HG03108 (cell line): ENCODE measurements around the gene MAP7D2.

Experiments
- ATAC-seq: cut with Tn5 transposase; IDR thresholded peaks from one replicate; pipeline ENCODE4 v1.9.1; 2021; ENCODE audit warnings: moderate library complexity; ENCODE audit not compliant: unreplicated experiment

Gene MAP7D2

DNA sequence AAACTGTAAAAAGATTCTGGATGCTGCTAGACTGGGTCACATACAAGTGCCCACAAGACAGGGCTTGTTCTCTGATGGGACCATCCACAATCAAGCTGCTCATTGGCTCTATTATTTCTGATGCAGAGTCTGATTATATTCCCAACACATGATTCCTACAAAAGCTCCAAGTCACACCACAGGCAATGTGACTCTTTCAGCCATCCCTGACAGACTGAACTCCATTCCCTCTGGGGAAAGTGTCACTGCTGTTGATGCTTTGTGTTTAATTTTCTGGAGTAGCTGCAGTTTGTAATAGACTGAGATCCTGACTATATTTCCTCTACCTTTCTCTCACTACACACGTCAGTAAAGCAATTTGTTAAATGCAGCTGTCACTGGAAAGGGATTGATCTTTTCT is 70.5 kb downstream of the MAP7D2 start:
- no peak for ATAC-seq

- no peak for ATAC-seq
Measured at GRCh38 chrX:20042221-20042620, 74.5 kb downstream of the MAP7D2 start.

DNA sequence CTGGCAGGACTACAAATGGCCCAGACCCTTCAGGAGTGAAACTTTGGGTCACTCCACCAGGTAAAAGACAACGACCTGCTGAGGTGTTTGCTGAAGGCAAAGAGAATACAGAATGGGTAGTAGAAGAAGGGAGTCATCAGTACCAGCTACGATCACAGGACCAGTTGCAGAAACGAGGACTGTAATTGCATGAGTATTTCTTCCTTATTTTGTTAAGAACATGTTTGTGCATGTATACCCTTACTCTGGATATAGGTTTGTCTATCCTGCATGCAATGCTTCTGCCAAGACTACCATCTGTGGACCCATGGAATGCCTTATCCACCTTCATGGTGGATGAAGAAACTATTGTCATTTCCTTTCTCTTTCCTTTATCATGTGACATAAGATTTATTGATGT is 77.7 kb downstream of the MAP7D2 start:
- no peak for ATAC-seq

DNA sequence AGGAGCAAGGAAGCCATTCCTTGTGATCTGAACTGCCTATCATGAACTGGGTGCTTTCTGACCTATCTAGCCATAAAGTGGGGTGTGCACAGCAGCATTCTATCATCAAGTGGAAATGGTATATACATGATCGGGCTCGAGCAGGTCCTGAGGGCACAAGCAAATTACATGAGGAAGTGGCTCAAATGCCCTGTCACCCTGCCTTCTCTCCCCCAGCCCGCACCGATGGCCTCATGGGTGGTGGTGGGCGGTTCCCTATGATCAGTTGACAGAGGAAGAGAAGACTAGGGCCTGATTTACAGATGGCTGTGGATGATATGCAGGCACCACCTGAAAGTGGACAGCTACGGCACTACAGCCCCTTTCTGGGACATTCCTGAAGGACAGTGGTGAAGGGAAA is 79.5 kb downstream of the MAP7D2 start:
- ATAC-seq: no peak

DNA sequence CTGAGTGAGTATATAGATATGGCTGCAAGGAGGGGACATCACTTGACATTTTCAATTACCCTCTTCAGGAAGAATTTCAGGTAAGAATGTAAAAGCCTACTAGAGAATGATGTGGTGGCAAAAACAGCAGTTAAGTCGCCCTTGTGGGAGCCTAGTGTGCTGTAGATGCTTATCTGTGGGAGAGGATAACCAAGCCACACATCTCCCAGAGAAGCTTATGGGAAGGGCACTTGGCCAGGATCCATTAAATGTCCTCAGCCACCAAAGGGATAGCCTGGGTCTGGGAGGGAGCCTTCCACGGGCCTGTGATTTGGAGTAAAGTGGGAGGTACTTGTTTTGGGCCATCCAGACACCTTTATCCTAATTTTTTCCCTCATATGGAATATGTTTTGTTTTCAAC is 84.5 kb downstream of the MAP7D2 start:
- ATAC-seq: no peak

DNA sequence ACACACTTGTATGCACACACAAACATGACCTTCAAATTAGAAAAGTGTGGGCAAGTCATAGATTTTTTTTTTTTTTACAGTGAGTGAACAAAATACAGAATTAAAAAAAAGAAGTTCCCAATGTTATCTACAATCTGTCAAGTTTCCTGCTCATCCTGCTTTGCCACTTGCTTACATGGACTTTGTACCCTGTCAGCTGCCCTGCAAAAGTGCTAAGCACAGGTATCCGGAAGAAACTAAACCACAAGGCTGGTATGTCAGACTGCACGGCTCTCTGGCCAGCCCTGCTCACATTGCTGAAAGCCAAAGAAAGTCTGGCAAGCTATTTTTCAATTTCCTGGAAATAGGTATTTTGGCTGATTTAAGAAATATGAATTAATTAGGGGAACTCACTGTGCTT is 87.0 kb downstream of the MAP7D2 start:
- peak; percentile 76 for ATAC-seq

DNA sequence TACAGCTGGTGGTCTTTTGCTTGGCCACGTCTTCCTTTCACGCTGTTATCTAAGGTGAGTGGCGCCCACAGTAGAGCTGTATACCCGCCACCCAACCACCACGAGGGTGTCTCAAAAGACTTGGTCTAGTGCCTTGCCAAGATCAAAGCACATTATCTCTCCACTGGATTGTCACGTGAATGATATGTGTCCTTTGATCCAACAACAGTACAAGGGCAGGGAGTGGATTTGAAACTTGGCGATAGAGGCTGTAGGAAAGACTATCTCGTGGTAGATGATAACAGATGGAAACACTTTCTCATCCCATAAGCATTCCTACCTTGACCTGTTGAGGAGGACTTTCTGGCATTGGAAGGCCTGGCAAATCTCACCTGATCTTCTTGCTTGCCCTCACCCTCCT is 88.1 kb downstream of the MAP7D2 start:
- no peak for ATAC-seq

DNA sequence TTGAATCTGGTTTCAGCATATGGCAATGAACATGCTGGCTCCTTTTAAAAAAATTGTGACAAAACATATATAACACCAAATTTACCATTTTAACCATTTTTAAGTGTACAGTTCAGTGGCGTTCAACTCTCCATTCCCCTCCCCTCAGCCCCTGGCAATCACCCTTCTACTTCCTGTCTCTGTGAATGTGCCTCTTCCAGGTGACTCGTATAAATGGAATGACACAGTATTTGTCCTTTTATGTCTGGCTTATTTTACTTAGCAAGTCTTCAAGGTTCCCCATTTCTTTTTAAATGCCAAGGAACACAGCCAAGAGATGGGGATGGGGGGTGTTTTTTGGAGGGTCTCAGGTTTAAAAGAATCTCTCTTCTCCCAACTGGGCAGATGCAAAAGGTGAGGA is 90.4 kb downstream of the MAP7D2 start:
- ATAC-seq: no peak

- ATAC-seq: no peak
Measured at GRCh38 chrX:20019672-20020365, 96.9 kb downstream of the MAP7D2 start.

DNA sequence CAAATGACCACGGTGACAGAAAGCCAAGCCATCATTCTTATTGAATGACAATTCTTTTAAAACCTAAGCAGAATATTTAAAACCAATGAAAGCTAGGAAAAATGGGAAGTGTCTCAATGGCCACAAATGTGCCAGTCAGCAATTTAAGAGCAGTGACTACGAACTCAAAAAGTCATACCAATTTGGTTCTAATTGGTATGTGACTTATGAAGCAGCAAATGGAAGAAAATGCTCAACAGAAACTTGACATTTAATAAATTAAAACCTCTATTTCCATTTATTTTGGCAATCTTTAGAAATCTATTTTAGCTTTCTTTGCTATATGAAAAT is 100.1 kb downstream of the MAP7D2 start:
- ATAC-seq: no peak

- no peak for ATAC-seq
Measured at GRCh38 chrX:20015945-20016615, 100.6 kb downstream of the MAP7D2 start.

DNA sequence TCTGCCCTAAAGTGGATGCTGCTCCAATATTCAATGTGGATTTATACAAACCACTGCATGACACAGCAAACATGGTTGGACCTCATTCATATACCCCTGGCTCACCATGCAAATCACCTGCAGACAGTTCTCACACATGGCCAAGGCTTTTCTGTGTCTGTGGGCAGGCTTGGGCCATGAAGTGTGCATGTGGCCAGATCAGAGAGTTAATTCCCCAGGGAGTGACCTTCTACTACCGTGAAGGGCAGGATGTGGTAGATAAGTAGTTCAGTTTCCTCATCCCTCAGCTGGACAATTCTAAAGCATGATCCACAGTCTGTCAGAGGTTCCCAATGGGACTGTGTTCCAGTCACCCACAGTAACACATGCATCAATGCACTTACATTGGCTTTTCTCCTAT is 101.3 kb downstream of the MAP7D2 start:
- ATAC-seq: no peak

DNA sequence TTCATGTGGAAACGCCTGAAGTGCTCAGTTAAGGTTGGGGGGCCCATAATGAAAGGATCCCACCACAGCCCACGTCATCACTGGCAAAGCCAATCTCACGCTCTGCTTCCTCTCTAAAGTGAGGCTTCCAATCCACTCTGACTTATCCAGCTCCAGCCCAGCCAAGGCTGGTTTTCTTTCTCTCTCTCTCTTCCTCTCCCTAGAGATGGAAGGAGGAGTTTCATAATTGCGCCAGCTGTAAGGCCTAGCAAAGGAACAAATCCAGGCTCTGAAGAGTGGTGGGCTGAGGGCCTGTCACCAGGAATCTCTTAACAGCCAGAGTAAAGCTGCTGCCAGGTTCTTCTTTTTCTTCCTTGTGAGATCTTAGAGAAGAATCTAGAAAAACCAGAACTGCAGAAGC is 105.1 kb downstream of the MAP7D2 start:
- no peak for ATAC-seq

DNA sequence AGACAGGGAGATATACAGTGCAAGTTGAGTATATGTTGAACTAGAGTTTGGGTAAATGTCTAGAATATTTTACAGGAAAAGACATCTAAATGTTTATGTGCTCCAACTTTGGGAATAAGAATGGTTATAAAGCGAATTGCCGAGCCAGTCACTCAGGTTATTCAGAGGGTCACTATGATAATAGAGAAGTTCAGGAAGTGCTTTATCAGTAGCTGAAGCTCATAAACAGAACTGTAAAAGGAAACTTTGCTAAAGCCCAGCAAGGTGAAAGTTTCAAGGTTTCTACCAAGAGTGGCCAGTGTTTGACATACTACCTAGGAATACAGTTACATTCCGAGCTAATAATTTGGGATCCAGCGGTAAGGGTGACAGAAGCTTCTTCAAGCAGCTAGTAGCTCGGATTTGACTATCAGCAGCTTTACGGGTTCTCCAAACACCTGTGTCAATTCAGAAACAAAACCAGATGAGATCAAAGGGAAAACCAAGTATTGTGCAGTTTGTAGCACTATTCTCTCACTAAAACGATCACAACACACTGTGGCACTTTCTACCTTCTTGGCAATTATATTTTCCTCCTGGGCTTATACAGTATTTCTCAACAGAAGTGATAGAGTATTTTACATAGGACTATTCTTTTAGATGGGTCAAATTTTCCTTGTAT is 108.6 kb downstream of the MAP7D2 start:
- ATAC-seq: no peak

GRCh38 chrX:20005883-20006282 is 110.8 kb downstream of the MAP7D2 start:
- no peak for ATAC-seq

DNA sequence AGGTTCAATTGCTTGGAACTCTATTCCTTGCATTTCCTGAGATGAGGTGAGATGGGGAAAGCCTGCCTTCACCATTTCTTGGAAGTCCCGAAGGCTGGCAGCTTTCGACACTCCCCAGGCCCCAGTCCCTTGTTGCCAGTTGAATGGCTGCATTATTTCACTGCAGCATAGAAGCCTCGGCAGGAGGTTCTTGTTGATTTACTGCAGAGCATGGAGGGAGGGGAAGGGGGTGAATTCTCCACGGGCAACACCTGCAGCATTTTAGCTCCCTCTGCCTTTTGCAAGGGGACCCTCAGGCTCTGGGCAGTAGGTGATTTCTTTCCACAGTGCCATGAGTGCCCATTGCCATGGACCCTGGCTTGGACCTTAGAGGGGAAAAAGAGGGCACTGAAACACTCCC is 115.1 kb downstream of the MAP7D2 start:
- ATAC-seq: no peak

- no peak for ATAC-seq
Measured at GRCh38 chrX:19991350-19991718, 125.4 kb downstream of the MAP7D2 start.

DNA sequence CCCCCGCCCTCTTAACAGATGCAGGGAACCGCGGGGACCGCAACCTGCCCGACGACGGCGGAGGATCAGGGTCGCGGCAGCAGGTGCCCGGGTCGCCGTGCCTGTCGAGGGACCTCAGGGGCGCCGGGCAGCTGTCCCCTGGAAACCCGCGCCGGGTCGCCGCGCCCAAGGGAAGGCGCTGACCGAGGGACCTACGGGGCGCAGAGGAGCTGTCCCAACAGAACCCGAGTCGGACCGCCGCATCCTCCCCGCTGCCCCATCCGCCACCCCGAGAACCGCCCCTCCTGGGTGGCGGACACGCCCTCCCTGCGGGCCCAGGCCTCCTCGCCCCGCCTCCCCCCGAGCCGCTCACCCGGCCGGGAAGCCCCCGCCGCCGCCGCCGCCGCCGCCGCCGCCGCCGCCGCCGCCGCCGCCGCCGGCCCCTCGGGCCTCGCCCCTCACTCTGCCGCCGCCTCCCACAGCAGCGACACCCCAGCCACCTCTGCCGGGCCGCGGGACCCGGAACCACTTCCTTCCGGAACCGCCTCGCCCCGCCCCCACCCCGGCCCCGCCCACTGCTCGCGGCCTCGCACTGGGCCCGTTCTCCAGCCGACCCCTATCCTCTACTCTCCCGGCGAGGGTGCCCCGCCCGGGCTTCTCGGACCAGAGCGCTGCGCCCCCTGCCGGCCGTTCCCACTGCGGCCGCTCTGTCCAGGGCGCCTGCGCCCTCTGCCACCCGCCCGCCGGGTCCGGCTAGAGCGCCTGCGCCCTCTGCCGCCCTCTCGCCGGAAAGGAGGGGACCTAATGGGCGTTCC is 126.0 kb downstream of the MAP7D2 start, which contains the start of gene BCLAF3:
TSS of gene BCLAF3 (minus strand) at position 506 of the 794 bp plus-strand sequence. CDS start 20,797 bp downstream, outside the sequence.
- peak; percentile 93 for ATAC-seq

GRCh38 chrX:19990151-19990555 is 126.6 kb downstream of the MAP7D2 start:
- peak; percentile 15 for ATAC-seq

- no peak for ATAC-seq
Measured at GRCh38 chrX:19987856-19988255, 128.9 kb downstream of the MAP7D2 start.

DNA sequence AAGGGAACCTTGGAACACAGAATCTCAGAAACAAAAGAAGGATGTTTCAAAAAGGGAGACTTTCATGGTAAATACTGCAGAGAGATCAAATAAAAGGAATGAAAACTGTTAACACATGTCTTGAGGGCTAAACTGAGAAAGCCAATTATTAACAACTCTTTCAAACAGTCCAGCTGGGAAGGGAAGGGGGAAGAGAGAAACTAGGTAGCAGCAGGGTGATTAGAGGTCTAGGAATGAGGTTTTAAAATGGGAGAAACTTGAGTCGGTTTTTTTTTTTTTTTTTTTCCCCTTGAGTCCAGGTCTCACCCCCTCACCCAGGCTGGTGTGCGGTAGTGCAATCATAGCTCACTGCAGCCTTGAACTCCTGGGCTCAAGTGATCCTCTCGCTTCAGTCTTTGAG is 130.2 kb downstream of the MAP7D2 start:
- ATAC-seq: no peak

DNA sequence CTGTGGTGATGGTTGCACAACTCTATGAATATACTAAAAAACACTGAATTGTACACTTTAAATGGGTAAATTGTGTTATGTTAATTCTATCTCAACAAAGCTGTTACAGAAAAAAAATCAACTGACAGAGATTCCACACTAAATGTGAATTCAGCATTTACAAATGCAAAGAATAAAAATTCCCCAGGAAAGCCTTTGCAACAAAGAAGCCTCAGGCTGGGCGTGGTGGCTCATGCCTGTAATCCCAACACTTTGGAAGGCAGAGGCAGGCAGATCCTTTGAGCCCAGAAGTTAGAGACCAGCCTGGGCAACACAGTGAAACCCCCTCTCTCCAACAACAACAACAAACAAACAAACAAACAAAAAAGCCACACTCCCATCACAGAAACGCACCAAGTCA is 134.8 kb downstream of the MAP7D2 start:
- no peak for ATAC-seq
